DOHH2 (cell line): ENCODE measurements around the gene HSPA1L.
A peak's percentile ranks its signal among the peaks of the same experiment; 100 is the strongest.

Experiments used
- H3F3A ChIP-seq: fragments of 200-600 bp; sonication (generic), shearing (Covaris generic); 2 replicates; pipeline ENCODE4 v1.6.0; 2016; ENCODE audit warnings: antibody characterized with exemption, mild to moderate bottlenecking; ENCODE audit not compliant: control insufficient read depth, insufficient read depth
- H3K27ac ChIP-seq: fragments of 200-600 bp; sonication (generic); 2 replicates; pipeline ENCODE4 v1.5.1; 2014; ENCODE audit warnings: low read depth, mild to moderate bottlenecking, low read length, moderate library complexity
- H3K27me3 ChIP-seq: fragments of 200-600 bp; sonication (generic); 2 replicates; pipeline ENCODE4 v1.6.1; 2014; ENCODE audit warnings: mild to moderate bottlenecking, low read length, mixed read lengths; ENCODE audit not compliant: control insufficient read depth
- H3K36me3 ChIP-seq: fragments of 200-600 bp; sonication (generic); 2 replicates; pipeline ENCODE4 v1.6.1; 2014; ENCODE audit warnings: mild to moderate bottlenecking, low read length, moderate library complexity, mixed read lengths; ENCODE audit not compliant: control insufficient read depth
- H3K4me1 ChIP-seq: fragments of 200-600 bp; sonication (generic); 2 replicates; pipeline ENCODE4 v1.6.1; 2014; ENCODE audit warnings: mild to moderate bottlenecking, low read length, mixed read lengths; ENCODE audit not compliant: control insufficient read depth
- H3K4me2 ChIP-seq: fragments of 200-600 bp; sonication (generic); 2 replicates; pipeline ENCODE4 v1.6.0; 2014; ENCODE audit warnings: mild to moderate bottlenecking, low read length, moderate library complexity
- H3K4me3 ChIP-seq: fragments of 200-600 bp; sonication (generic); 2 replicates; pipeline ENCODE4 v1.5.1; 2014; ENCODE audit warnings: mild to moderate bottlenecking, low read length, mixed read lengths
- H3K79me2 ChIP-seq: fragments of 200-600 bp; sonication (generic); 2 replicates; pipeline ENCODE4 v1.6.1; 2014; ENCODE audit warnings: mild to moderate bottlenecking, low read length, mixed read lengths; ENCODE audit not compliant: control insufficient read depth
- H3K9me2 ChIP-seq: fragments of 200-600 bp; sonication (generic); replicated peaks from 2 replicates; pipeline ENCODE4 v1.6.1; 2014; ENCODE audit warnings: mild to moderate bottlenecking, low read length, mixed read lengths; ENCODE audit not compliant: control insufficient read depth
- H3K9me3 ChIP-seq: fragments of 200-600 bp; sonication (generic); 2 replicates; pipeline ENCODE4 v1.6.1; 2014; ENCODE audit warnings: antibody characterized with exemption, low read length, mixed read lengths; ENCODE audit not compliant: control insufficient read depth, insufficient read depth
- H4K20me1 ChIP-seq: fragments of 200-600 bp; sonication (generic); 2 replicates; pipeline ENCODE4 v1.6.0; 2014; ENCODE audit warnings: low read depth, mild to moderate bottlenecking, antibody characterized with exemption, low read length, moderate library complexity; ENCODE audit not compliant: control insufficient read depth, insufficient read depth
- EZH2phosphoT487 ChIP-seq: fragments of 200-600 bp; sonication (generic); IDR thresholded peaks from 2 replicates; pipeline ENCODE4 v1.6.1; 2017; ENCODE audit warnings: borderline replicate concordance, mild to moderate bottlenecking, antibody characterized with exemption, low read length, moderate library complexity, mixed read lengths
- TF ChIP-seq, protein P1 (sequence below): fragments of 200-600 bp; sonication (generic); IDR thresholded peaks from one replicate; pipeline ENCODE4 v1.5.1; 2014; ENCODE audit warnings: antibody characterized with exemption, mild to moderate bottlenecking, low read depth, low read length; ENCODE audit not compliant: poor library complexity, severe bottlenecking

The HSPA1L gene

DNA sequence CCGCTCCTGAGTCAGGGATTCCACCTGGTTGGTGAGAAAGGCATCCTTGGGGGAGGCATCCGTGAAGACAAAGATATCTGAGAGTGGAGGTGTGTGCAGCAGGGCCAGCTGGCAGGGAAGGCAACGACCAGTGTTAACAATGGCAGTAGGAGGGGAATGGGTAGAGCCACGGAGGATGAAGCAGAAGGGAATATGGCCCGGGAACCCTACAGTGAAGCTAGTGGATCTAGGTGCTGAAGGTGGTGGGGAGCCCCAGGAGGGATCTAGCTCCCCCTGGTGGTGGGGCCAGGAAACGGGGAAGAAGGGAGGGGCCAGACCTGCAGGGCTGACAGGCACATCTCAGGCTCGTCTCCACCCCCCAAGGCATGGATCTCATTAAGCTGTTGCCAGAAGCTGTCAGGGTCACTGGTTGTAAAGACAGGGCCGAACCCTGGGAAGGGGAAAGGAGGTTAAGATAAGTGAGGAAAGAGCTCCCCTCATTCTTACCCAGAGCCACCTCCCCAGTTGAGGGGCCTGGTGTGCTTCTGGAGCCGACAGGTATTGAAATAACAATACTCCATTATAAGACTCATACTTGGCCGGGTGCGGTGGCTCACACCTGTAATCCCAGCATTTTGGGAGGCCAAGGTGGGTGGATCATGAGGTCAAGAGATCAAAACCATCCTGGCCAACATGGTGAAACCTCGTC lies 45.3 kb downstream of the HSPA1L start:
- Histone ChIP-seq H4K20me1 (no peaks in the 10 kb centered on the region), H3K4me2 (no peak overlapping the region), H3K4me3 (no peak overlapping the region), H3K9me3 (no peaks in the 10 kb centered on the region), H3F3A (no peaks in the 10 kb centered on the region), H3K27ac (no peak overlapping the region), H3K9me2 (no peaks in the 10 kb centered on the region), H3K79me2 (no peaks in the 10 kb centered on the region), H3K27me3 (no peaks in the 10 kb centered on the region), H3K4me1 (peaks cover 4% of the 10 kb centered on the region; the same call in 1 of the 2 replicates), H3K36me3 (no peaks in the 10 kb centered on the region)
- TF ChIP-seq, protein P1, sequence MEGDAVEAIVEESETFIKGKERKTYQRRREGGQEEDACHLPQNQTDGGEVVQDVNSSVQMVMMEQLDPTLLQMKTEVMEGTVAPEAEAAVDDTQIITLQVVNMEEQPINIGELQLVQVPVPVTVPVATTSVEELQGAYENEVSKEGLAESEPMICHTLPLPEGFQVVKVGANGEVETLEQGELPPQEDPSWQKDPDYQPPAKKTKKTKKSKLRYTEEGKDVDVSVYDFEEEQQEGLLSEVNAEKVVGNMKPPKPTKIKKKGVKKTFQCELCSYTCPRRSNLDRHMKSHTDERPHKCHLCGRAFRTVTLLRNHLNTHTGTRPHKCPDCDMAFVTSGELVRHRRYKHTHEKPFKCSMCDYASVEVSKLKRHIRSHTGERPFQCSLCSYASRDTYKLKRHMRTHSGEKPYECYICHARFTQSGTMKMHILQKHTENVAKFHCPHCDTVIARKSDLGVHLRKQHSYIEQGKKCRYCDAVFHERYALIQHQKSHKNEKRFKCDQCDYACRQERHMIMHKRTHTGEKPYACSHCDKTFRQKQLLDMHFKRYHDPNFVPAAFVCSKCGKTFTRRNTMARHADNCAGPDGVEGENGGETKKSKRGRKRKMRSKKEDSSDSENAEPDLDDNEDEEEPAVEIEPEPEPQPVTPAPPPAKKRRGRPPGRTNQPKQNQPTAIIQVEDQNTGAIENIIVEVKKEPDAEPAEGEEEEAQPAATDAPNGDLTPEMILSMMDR, result peak; percentile 97
- no peak for TF ChIP-seq EZH2phosphoT487

DNA sequence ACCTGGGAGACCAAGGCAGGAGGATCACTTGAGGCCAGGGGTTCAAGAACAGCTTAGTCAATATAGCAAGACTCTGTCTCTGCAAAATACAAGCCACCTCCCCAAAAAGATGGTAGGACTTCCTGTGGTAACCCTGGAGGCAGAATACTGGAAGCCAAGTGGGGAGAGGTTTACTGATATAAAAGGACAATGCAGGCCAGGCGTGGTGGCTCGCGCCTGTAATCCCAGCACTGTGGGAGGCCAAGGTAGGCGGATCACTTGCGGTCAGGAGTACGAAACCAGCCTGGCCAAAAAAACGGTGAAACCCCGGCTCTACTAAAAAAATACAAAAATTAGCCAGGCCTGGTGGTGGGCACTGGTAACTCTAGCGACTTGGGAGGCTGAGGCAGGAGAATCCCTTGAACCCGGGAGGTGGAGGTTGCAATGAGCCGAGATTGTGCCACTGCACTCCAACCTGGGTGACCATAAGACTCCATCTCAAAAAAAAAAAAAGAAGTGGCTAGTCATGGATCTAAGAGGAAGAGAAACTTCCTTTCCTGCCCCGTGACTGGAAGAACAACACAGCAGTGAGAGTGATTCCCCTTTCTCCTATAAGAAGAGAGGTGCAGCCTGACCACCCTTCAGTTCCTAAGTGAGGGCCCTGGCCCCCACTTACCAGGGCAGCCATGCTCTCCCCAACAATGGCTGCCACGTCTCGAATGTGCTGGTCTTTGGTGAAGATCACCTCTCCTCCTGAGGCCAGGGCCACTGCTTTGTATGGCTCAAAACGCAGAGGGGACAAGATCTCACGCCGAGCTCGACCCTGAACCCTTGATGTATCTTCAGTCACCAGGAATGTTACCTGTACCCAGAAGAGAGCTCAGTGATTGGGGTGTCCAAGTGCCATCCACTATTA lies 46.5 kb downstream of the HSPA1L start:
- Histone ChIP-seq H3K4me1 (peaks cover 4% of the 10 kb centered on the region; the same call in 1 of the 2 replicates), H4K20me1 (no peaks in the 10 kb centered on the region), H3K79me2 (no peaks in the 10 kb centered on the region), H3F3A (no peaks in the 10 kb centered on the region), H3K27me3 (no peaks in the 10 kb centered on the region), H3K4me2 (no peak overlapping the region), H3K36me3 (peaks cover 4% of the 10 kb centered on the region; the same call in 1 of the 2 replicates), H3K4me3 (no peak overlapping the region), H3K27ac (no peak overlapping the region), H3K9me2 (no peaks in the 10 kb centered on the region), H3K9me3 (no peaks in the 10 kb centered on the region)
- TF ChIP-seq, protein P1, result no peak
- TF ChIP-seq EZH2phosphoT487, result no peak

DNA sequence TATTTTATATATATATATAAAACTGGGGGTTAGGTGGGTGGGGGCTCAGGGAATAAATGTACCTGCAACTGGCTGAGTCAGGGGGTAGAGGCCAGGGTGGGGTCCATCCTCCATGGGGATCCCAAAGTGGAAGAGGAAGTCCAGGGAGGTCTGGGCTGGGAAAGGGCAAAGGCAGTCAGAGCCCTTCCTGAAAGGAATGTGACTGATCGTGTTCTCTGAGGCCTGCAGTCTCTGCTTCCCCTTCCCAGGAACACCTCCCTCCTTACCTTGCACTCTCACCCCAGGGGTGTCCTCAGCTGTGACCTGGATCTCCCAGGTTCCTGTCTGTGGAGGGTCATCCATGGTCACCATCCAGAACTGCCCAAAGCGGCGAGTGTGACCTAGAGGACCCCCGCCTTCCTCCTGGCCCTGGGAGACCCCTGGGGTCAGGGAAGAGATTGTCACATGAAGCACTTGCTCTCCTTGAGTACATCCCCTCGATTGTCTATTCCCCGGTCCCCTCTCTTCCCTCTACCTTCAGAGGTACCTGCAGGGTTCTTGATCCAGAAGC lies 47.9 kb downstream of the HSPA1L start:
- H4K20me1 ChIP-seq, result no peaks in the 10 kb centered on the region
- no peak overlapping the region for H3K4me2 ChIP-seq
- H3K9me2 ChIP-seq, result no peaks in the 10 kb centered on the region
- H3F3A ChIP-seq, result no peaks in the 10 kb centered on the region
- H3K27me3 ChIP-seq, result no peaks in the 10 kb centered on the region
- no peak overlapping the region for H3K27ac ChIP-seq
- H3K36me3 ChIP-seq, result peaks cover 18% of the 10 kb centered on the region
- H3K4me1 ChIP-seq, result peaks cover 4% of the 10 kb centered on the region; the same call in 1 of the 2 replicates
- H3K4me3 ChIP-seq, result no peak overlapping the region
- H3K9me3 ChIP-seq, result no peaks in the 10 kb centered on the region
- no peaks in the 10 kb centered on the region for H3K79me2 ChIP-seq
- no peak for TF ChIP-seq EZH2phosphoT487
- TF ChIP-seq, protein P1, result no peak
